Measurements from ENCODE around the gene SLC51A.
"Not testable (repeated sequence)": the region's sequence is repeated elsewhere in the genome, so short reads cannot be mapped to it uniquely, and the experiment has no call there.

GRCh38 chr3:196205442-196206205 is 10.7 kb upstream of the SLC51A start:
- TF ChIP-seq, protein P1, sequence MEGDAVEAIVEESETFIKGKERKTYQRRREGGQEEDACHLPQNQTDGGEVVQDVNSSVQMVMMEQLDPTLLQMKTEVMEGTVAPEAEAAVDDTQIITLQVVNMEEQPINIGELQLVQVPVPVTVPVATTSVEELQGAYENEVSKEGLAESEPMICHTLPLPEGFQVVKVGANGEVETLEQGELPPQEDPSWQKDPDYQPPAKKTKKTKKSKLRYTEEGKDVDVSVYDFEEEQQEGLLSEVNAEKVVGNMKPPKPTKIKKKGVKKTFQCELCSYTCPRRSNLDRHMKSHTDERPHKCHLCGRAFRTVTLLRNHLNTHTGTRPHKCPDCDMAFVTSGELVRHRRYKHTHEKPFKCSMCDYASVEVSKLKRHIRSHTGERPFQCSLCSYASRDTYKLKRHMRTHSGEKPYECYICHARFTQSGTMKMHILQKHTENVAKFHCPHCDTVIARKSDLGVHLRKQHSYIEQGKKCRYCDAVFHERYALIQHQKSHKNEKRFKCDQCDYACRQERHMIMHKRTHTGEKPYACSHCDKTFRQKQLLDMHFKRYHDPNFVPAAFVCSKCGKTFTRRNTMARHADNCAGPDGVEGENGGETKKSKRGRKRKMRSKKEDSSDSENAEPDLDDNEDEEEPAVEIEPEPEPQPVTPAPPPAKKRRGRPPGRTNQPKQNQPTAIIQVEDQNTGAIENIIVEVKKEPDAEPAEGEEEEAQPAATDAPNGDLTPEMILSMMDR (IDR thresholded peaks at IDR 0.05): not testable (repeated sequence)
- not testable (repeated sequence) for TF ChIP-seq POLR2A (IDR thresholded peaks at IDR 0.05)
